Central memory CD8-positive, alpha-beta T cell (primary cell): ENCODE data around the gene TMEM209.
"Not testable (repeated sequence)": the region's sequence is repeated elsewhere in the genome, so short reads cannot be mapped to it uniquely, and the experiment has no call there.

Experiments used
- ATAC-seq: fragments of 150-1000 bp; cut with Tn5 transposase; replicated peaks from 2 replicates; pipeline ENCODE4 v1.10.0; 2022; ENCODE audit warnings: mild to moderate bottlenecking, moderate FRiP score, moderate number of reproducible peaks; ENCODE audit not compliant: poor library complexity, severe bottlenecking; ENCODE audit errors: extremely low read depth
- DNase-seq, 2 donors: peaks; one replicate each; pipeline ENCODE4 v3.0.0; 2021; ENCODE audit warnings: low spot score in 2 of 2
- H3K27ac Mint-ChIP-seq: one replicate; pipeline ENCODE4 v1.8.0; 2022; ENCODE audit warnings: low read depth, mild to moderate bottlenecking, moderate library complexity, mixed read lengths
- H3K27me3 Mint-ChIP-seq: one replicate; pipeline ENCODE4 v1.8.0; 2022; ENCODE audit warnings: mixed read lengths
- H3K36me3 Mint-ChIP-seq: one replicate; pipeline ENCODE4 v1.8.0; 2022; ENCODE audit warnings: mild to moderate bottlenecking, moderate library complexity, mixed read lengths; ENCODE audit not compliant: insufficient read depth
- H3K4me1 Mint-ChIP-seq: one replicate; pipeline ENCODE4 v1.8.0; 2022; ENCODE audit warnings: mixed read lengths
- H3K4me3 Mint-ChIP-seq: one replicate; pipeline ENCODE4 v1.8.0; 2022; ENCODE audit warnings: mild to moderate bottlenecking, moderate library complexity, mixed read lengths
- H3K9me3 Mint-ChIP-seq: one replicate; pipeline ENCODE4 v1.8.0; 2022; ENCODE audit warnings: mixed read lengths

Gene TMEM209

DNA sequence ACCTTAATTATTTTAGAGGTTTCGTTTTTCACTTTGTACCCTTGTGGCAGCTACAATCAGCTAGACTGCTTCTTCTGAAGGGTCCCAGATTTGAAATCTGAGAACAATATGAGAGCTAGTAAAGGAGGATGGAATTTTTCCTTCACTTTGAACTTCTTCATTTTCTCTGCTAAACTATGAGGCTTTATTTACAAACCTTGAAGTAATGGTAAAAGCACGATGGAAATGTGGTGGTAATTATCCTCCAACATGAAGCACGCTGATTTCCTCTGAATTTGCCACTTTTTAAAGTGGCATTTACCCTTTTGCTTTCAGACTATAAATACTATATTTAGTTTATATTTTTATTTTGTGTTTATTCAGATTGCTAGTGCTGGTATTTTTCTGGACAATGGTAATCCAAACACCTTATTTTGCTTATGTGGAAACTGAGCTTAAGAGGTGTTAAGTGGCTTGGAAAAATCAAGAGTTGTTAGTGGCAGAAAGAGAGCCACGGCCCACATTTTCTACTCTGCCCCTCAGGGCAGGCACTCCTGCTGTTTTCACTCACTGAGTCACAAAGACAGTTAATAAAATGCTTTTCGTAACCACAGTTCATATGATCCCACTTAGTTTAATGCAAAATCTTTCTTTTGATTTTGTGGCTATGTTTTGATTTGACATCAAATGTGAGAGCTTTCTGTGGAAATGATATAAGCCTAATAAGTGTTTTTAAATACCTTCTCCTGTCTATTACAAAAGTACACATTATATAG is 5.2 kb upstream of the TMEM209 start:
- no peak for ATAC-seq
- peaks cover 5% of the 10 kb centered on the region for H3K36me3 Mint-ChIP-seq
- DNase-seq: no peak
- peaks cover 5% of the 10 kb centered on the region for H3K4me1 Mint-ChIP-seq
- H3K27ac Mint-ChIP-seq: no peak overlapping the region
- H3K4me3 Mint-ChIP-seq: no peak overlapping the region
- H3K27me3 Mint-ChIP-seq: peaks cover 19% of the 10 kb centered on the region
- no peaks in the 10 kb centered on the region for H3K9me3 Mint-ChIP-seq

DNA sequence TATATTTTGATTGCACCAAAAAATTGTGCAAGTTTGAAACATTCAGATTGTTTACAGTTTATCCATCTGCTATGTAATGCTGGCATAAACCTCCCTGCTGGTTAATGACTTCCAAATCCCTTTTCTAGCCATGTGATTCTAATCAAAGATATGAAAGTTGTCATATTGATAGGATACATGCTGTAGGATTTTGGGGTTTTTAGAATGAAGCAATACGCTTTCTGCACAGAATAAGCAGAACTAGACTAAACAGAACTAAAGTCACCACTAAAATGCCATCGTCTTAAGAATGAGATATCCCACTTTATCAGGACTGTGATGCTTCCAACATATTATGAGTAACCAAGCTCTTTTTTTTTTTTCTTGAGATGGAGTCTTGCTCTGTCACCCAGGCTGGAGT is 3.3 kb upstream of the TMEM209 start:
- Mint-ChIP-seq H3K27ac (no peak overlapping the region), H3K9me3 (no peaks in the 10 kb centered on the region), H3K27me3 (peaks cover 10% of the 10 kb centered on the region), H3K36me3 (peaks cover 10% of the 10 kb centered on the region), H3K4me3 (no peak overlapping the region), H3K4me1 (peaks cover 14% of the 10 kb centered on the region)
- no peak for ATAC-seq
- no peak for DNase-seq

- no peak within 1 kb of the TSS for H3K4me3 Mint-ChIP-seq
- ATAC-seq (no peak), DNase-seq (no peak)
- H3K36me3 Mint-ChIP-seq: peaks cover 13% of the 10 kb centered on the region
- H3K4me1 Mint-ChIP-seq: peaks cover 14% of the 10 kb centered on the region
- H3K27ac Mint-ChIP-seq: no peak within 1 kb of the TSS
- no peaks in the 10 kb centered on the region for H3K9me3 Mint-ChIP-seq
- peaks cover 10% of the 10 kb centered on the region for H3K27me3 Mint-ChIP-seq
Measured at GRCh38 chr7:130207642-130208041, 2.4 kb upstream of the TMEM209 start, which contains the start of gene SSMEM1. SSMEM1 (plus strand) TSS chr7:130207860; CDS start chr7:130207911, 51 bp downstream.

GRCh38 chr7:130207033-130207432 is 1.8 kb upstream of the TMEM209 start:
- H3K4me3 Mint-ChIP-seq: no peak overlapping the region
- H3K9me3 Mint-ChIP-seq: no peaks in the 10 kb centered on the region
- ATAC-seq (no peak), DNase-seq (no peak)
- H3K36me3 Mint-ChIP-seq: peaks cover 18% of the 10 kb centered on the region
- peaks cover 14% of the 10 kb centered on the region for H3K4me1 Mint-ChIP-seq
- peaks cover 4% of the 10 kb centered on the region for H3K27me3 Mint-ChIP-seq
- H3K27ac Mint-ChIP-seq: no peak overlapping the region

DNA sequence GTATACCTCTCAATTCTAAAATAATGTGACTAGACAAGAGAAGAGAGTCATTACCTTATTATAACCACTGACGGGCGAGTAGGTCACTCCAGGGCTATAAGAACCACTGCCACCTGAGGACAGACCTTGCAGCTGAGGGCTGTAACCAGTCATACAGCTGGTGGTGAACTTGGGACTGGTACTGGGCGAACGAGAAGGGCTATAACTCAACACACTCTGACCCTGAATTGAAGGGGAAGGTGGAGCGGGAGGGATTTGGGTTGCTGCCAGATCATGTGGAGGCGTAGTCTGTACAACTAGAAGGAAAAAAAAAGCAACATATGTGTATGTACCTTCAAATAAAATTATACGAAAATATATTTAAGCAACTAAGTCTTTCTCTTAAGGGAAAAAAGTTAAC is 3.4 kb downstream of the TMEM209 start:
- no peaks in the 10 kb centered on the region for H3K9me3 Mint-ChIP-seq
- ATAC-seq: no peak
- DNase-seq: no peak
- no peaks in the 10 kb centered on the region for H3K27me3 Mint-ChIP-seq
- peaks cover 36% of the 10 kb centered on the region for H3K4me1 Mint-ChIP-seq
- H3K4me3 Mint-ChIP-seq: no peak overlapping the region
- no peak overlapping the region for H3K27ac Mint-ChIP-seq
- H3K36me3 Mint-ChIP-seq: peaks cover 47% of the 10 kb centered on the region

DNA sequence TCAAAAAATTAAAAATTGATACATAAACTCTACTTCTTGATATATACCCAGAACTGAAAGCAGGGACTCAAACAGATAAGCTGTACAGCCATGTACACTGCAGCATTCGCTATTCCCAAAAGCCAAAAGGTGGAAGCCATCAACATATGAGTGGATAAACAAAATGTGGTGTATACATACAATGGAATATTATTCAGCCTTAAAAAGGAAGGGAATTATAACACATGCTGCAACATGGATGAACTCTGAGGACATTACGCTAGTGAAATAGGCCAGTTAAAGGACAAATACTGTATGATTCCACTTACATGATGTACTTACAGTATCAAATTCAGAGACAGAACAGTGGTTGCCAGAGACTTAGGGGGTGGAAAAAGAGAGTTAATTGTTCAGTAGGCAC is 8.1 kb downstream of the TMEM209 start:
- Mint-ChIP-seq H3K4me1 (peaks cover 21% of the 10 kb centered on the region), H3K36me3 (peaks cover 39% of the 10 kb centered on the region), H3K4me3 (no peak overlapping the region), H3K27me3 (no peaks in the 10 kb centered on the region), H3K9me3 (no peaks in the 10 kb centered on the region), H3K27ac (no peak overlapping the region)
- DNase-seq (no peak), ATAC-seq (no peak)

- peaks cover 37% of the 10 kb centered on the region for H3K36me3 Mint-ChIP-seq
- H3K27me3 Mint-ChIP-seq: no peaks in the 10 kb centered on the region
- no peak overlapping the region for H3K4me3 Mint-ChIP-seq
- DNase-seq (no peak), ATAC-seq (no peak)
- peaks cover 16% of the 10 kb centered on the region for H3K4me1 Mint-ChIP-seq
- no peak overlapping the region for H3K27ac Mint-ChIP-seq
- no peaks in the 10 kb centered on the region for H3K9me3 Mint-ChIP-seq
Measured at GRCh38 chr7:130196476-130196875, 8.7 kb downstream of the TMEM209 start.

- H3K36me3 Mint-ChIP-seq: peaks cover 36% of the 10 kb centered on the region
- H3K27ac Mint-ChIP-seq: no peak overlapping the region
- DNase-seq (no peak), ATAC-seq (no peak)
- no peak overlapping the region for H3K4me3 Mint-ChIP-seq
- peaks cover 11% of the 10 kb centered on the region for H3K4me1 Mint-ChIP-seq
- no peaks in the 10 kb centered on the region for H3K9me3 Mint-ChIP-seq
- H3K27me3 Mint-ChIP-seq: no peaks in the 10 kb centered on the region
Measured at GRCh38 chr7:130195396-130195795, 9.8 kb downstream of the TMEM209 start.

DNA sequence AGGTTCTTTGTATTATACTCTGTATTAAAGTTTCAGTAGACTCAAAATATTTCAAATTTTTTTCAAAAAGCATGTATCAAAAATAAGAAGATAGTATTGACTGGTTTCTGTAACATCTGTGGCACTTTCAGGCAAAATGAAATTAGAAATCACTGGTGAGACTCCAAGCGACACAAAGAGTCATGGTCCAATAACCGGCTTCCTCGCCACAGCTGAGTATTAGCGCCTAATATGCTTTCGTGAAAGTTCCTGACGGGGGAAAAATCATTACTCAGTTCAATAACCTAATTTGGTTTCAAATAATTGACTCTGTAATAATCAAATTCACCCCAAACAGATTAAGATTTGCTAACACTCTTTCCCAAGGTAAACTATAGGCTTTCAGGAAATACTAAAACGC is 13.4 kb downstream of the TMEM209 start:
- Mint-ChIP-seq H3K9me3 (no peaks in the 10 kb centered on the region), H3K27ac (no peak overlapping the region), H3K36me3 (peaks cover 28% of the 10 kb centered on the region), H3K4me1 (no peaks in the 10 kb centered on the region), H3K4me3 (no peak overlapping the region), H3K27me3 (no peaks in the 10 kb centered on the region)
- ATAC-seq: no peak
- no peak for DNase-seq

- Mint-ChIP-seq H3K36me3 (peaks cover 33% of the 10 kb centered on the region), H3K27ac (no peak overlapping the region), H3K4me3 (no peak overlapping the region), H3K4me1 (no peaks in the 10 kb centered on the region), H3K27me3 (no peaks in the 10 kb centered on the region), H3K9me3 (no peaks in the 10 kb centered on the region)
- ATAC-seq: no peak
- no peak for DNase-seq
Measured at GRCh38 chr7:130189343-130189742, 15.9 kb downstream of the TMEM209 start.

GRCh38 chr7:130187360-130187759 is 17.8 kb downstream of the TMEM209 start:
- Mint-ChIP-seq H3K4me3 (no peak overlapping the region), H3K27ac (no peak overlapping the region), H3K36me3 (peaks cover 35% of the 10 kb centered on the region)

GRCh38 chr7:130184349-130184748 is 20.9 kb downstream of the TMEM209 start:
- H3K36me3 Mint-ChIP-seq: peaks cover 39% of the 10 kb centered on the region
- not testable (repeated sequence) for H3K9me3 Mint-ChIP-seq, H3K4me3 Mint-ChIP-seq, DNase-seq, H3K27me3 Mint-ChIP-seq, ATAC-seq, H3K4me1 Mint-ChIP-seq, H3K27ac Mint-ChIP-seq

More at GRCh38 chr7:130187360-130187759, 17.8 kb downstream of the TMEM209 start:
- H3K27me3 Mint-ChIP-seq: no peaks in the 10 kb centered on the region
- ATAC-seq (no peak), DNase-seq (no peak)
- H3K4me1 Mint-ChIP-seq: no peaks in the 10 kb centered on the region
- H3K9me3 Mint-ChIP-seq: no peaks in the 10 kb centered on the region

DNA sequence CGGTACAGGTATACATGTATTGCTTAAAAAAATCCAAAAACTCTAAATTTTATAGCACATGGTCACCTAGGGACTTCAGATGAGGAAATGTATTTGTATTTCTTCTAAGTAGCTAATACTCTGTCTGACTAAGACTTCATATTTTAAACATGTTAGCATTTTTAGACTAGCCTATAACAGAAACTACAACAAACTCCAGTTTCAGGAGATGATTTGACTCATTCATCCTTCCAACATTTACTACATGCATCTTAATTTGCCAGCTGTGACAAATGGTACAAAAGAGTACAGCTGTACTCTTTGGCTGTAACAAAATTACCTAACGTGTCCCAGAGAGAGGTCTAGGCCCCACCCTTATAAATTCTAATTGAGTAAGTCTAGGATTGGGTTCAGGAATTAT is 22.2 kb downstream of the TMEM209 start:
- H3K4me3 Mint-ChIP-seq: no peak overlapping the region
- DNase-seq: no peak
- H3K4me1 Mint-ChIP-seq: peaks cover 6% of the 10 kb centered on the region
- no peaks in the 10 kb centered on the region for H3K27me3 Mint-ChIP-seq
- no peak for ATAC-seq
- H3K27ac Mint-ChIP-seq: no peak overlapping the region
- H3K36me3 Mint-ChIP-seq: peaks cover 42% of the 10 kb centered on the region
- no peaks in the 10 kb centered on the region for H3K9me3 Mint-ChIP-seq
